ENCODE results near the gene PAXIP1. TPM values are rescaled to one million over a fixed set of nuclear protein-coding genes. Genes with fewer than 3 reads are reported as not detected.

The PAXIP1 gene
- total and polyA plus RNA-seq, 2 experiments from 2014 or later, result 12.5 to 36.9 TPM

GRCh38 chr7:154994996-154995395, 7.9 kb downstream of the PAXIP1 start:
- Histone ChIP-seq H2AFZ (no peak overlapping the region), H3K4me3 (no peak overlapping the region), H3K27me3 (ENCODE audit: insufficient read depth) (no peaks in the 10 kb centered on the region), H3K9me2 (ENCODE audit: insufficient read depth) (no peaks in the 10 kb centered on the region), H4K20me1 (replicated peaks; ENCODE audit: insufficient read depth) (peaks cover 19% of the 10 kb centered on the region), H3K4me1 (ENCODE audit: insufficient read depth) (peaks cover 21% of the 10 kb centered on the region), H3K79me2 (replicated peaks; ENCODE audit: insufficient read depth) (peaks cover 78% of the 10 kb centered on the region), H3K4me2 (no peak overlapping the region), H3F3A (replicated peaks; ENCODE audit: low read depth) (no peaks in the 10 kb centered on the region; the same call in 1 of the 2 replicates), H3K36me3 (ENCODE audit: insufficient read depth) (peaks cover 17% of the 10 kb centered on the region; the same call in 1 of the 2 replicates), H3K27ac (ENCODE audit: low read depth) (no peak overlapping the region)
- Mint-ChIP-seq H3K27me3 (ENCODE audit: insufficient read depth, low read depth, poor library complexity) (peaks cover 6% of the 10 kb centered on the region), H3K36me3 (ENCODE audit: low read depth) (peaks cover 42% of the 10 kb centered on the region), H3K9me3 (no peaks in the 10 kb centered on the region), H3K27ac (peak overlapping the region; percentile 37), H3K4me1 (peaks cover 21% of the 10 kb centered on the region), H3K4me3 (no peak overlapping the region)
- DNase-seq (ENCODE audit: low spot score) (no peak), ATAC-seq (no peak)
- TF ChIP-seq ZNF114 (CRISPR knock-in tag; IDR thresholded peaks at IDR 0.05) (no peak), STAT1 (IDR thresholded peaks at IDR 0.05; ENCODE audit: unreplicated experiment) (no peak), NANOG (IDR thresholded peaks at IDR 0.05; ENCODE audit: borderline replicate concordance) (no peak), ZNF331 (CRISPR knock-in tag; IDR thresholded peaks at IDR 0.05; ENCODE audit: low read depth) (no peak), ETS1 (IDR thresholded peaks at IDR 0.05) (no peak), EZH2 (IDR thresholded peaks at IDR 0.05; ENCODE audit: low read depth, unreplicated experiment) (no peak), JUNB (IDR thresholded peaks at IDR 0.05; ENCODE audit: unreplicated experiment) (no peak), CREB1 (CRISPR knock-in tag; IDR thresholded peaks at IDR 0.05; ENCODE audit: low read depth) (no peak), EZH2phosphoT487 (IDR thresholded peaks at IDR 0.05; ENCODE audit: unreplicated experiment) (no peak), POLR2AphosphoS5 (IDR thresholded peaks at IDR 0.05; ENCODE audit: low read depth) (no peak)
- TF ChIP-seq, protein P1, sequence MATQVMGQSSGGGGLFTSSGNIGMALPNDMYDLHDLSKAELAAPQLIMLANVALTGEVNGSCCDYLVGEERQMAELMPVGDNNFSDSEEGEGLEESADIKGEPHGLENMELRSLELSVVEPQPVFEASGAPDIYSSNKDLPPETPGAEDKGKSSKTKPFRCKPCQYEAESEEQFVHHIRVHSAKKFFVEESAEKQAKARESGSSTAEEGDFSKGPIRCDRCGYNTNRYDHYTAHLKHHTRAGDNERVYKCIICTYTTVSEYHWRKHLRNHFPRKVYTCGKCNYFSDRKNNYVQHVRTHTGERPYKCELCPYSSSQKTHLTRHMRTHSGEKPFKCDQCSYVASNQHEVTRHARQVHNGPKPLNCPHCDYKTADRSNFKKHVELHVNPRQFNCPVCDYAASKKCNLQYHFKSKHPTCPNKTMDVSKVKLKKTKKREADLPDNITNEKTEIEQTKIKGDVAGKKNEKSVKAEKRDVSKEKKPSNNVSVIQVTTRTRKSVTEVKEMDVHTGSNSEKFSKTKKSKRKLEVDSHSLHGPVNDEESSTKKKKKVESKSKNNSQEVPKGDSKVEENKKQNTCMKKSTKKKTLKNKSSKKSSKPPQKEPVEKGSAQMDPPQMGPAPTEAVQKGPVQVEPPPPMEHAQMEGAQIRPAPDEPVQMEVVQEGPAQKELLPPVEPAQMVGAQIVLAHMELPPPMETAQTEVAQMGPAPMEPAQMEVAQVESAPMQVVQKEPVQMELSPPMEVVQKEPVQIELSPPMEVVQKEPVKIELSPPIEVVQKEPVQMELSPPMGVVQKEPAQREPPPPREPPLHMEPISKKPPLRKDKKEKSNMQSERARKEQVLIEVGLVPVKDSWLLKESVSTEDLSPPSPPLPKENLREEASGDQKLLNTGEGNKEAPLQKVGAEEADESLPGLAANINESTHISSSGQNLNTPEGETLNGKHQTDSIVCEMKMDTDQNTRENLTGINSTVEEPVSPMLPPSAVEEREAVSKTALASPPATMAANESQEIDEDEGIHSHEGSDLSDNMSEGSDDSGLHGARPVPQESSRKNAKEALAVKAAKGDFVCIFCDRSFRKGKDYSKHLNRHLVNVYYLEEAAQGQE (IDR thresholded peaks at IDR 0.05; ENCODE audit: unreplicated experiment), result no peak
- TF ChIP-seq, protein P2, sequence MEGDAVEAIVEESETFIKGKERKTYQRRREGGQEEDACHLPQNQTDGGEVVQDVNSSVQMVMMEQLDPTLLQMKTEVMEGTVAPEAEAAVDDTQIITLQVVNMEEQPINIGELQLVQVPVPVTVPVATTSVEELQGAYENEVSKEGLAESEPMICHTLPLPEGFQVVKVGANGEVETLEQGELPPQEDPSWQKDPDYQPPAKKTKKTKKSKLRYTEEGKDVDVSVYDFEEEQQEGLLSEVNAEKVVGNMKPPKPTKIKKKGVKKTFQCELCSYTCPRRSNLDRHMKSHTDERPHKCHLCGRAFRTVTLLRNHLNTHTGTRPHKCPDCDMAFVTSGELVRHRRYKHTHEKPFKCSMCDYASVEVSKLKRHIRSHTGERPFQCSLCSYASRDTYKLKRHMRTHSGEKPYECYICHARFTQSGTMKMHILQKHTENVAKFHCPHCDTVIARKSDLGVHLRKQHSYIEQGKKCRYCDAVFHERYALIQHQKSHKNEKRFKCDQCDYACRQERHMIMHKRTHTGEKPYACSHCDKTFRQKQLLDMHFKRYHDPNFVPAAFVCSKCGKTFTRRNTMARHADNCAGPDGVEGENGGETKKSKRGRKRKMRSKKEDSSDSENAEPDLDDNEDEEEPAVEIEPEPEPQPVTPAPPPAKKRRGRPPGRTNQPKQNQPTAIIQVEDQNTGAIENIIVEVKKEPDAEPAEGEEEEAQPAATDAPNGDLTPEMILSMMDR (conservative IDR thresholded peaks at IDR 0.05; ENCODE audit: low read depth in 2 of 2), result no peak
- TF ChIP-seq, protein P3, sequence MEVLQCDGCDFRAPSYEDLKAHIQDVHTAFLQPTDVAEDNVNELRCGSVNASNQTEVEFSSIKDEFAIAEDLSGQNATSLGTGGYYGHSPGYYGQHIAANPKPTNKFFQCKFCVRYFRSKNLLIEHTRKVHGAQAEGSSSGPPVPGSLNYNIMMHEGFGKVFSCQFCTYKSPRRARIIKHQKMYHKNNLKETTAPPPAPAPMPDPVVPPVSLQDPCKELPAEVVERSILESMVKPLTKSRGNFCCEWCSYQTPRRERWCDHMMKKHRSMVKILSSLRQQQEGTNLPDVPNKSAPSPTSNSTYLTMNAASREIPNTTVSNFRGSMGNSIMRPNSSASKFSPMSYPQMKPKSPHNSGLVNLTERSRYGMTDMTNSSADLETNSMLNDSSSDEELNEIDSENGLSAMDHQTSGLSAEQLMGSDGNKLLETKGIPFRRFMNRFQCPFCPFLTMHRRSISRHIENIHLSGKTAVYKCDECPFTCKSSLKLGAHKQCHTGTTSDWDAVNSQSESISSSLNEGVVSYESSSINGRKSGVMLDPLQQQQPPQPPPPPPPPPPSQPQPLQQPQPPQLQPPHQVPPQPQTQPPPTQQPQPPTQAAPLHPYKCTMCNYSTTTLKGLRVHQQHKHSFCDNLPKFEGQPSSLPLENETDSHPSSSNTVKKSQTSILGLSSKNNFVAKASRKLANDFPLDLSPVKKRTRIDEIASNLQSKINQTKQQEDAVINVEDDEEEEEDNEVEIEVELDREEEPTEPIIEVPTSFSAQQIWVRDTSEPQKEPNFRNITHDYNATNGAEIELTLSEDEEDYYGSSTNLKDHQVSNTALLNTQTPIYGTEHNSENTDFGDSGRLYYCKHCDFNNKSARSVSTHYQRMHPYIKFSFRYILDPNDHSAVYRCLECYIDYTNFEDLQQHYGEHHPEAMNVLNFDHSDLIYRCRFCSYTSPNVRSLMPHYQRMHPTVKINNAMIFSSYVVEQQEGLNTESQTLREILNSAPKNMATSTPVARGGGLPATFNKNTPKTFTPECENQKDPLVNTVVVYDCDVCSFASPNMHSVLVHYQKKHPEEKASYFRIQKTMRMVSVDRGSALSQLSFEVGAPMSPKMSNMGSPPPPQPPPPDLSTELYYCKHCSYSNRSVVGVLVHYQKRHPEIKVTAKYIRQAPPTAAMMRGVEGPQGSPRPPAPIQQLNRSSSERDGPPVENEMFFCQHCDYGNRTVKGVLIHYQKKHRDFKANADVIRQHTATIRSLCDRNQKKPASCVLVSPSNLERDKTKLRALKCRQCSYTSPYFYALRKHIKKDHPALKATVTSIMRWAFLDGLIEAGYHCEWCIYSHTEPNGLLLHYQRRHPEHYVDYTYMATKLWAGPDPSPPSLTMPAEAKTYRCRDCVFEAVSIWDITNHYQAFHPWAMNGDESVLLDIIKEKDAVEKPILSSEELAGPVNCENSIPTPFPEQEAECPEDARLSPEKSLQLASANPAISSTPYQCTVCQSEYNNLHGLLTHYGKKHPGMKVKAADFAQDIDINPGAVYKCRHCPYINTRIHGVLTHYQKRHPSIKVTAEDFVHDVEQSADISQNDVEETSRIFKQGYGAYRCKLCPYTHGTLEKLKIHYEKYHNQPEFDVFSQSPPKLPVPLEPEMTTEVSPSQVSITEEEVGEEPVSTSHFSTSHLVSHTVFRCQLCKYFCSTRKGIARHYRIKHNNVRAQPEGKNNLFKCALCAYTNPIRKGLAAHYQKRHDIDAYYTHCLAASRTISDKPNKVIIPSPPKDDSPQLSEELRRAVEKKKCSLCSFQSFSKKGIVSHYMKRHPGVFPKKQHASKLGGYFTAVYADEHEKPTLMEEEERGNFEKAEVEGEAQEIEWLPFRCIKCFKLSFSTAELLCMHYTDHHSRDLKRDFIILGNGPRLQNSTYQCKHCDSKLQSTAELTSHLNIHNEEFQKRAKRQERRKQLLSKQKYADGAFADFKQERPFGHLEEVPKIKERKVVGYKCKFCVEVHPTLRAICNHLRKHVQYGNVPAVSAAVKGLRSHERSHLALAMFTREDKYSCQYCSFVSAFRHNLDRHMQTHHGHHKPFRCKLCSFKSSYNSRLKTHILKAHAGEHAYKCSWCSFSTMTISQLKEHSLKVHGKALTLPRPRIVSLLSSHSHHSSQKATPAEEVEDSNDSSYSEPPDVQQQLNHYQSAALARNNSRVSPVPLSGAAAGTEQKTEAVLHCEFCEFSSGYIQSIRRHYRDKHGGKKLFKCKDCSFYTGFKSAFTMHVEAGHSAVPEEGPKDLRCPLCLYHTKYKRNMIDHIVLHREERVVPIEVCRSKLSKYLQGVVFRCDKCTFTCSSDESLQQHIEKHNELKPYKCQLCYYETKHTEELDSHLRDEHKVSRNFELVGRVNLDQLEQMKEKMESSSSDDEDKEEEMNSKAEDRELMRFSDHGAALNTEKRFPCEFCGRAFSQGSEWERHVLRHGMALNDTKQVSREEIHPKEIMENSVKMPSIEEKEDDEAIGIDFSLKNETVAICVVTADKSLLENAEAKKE (CRISPR knock-in tag; IDR thresholded peaks at IDR 0.05), result no peak

All from GM23338 (cell line).